Mesenchymal stem cell (in vitro differentiated cells and primary cell): Measurements from ENCODE around the gene MPPE1.
A peak's percentile ranks its signal among the peaks of the same experiment; 100 is the strongest.
"Not testable (repeated sequence)": the region's sequence is repeated elsewhere in the genome, so short reads cannot be mapped to it uniquely, and the experiment has no call there.

Experiments
- DNase-seq: peaks from one replicate; pipeline ENCODE4 v3.0.0-alpha.2; 2013
- H2AFZ ChIP-seq: one replicate; pipeline ENCODE4 v1.6.1; 2013; ENCODE audit warnings: low read depth, mild to moderate bottlenecking, control low read depth, inconsistent platforms, low read length, moderate library complexity
- H2AK5ac ChIP-seq: 2 replicates; pipeline ENCODE4 v1.6.1; 2013; ENCODE audit warnings: low read length, moderate library complexity, mild to moderate bottlenecking, inconsistent platforms; ENCODE audit not compliant: severe bottlenecking
- H2BK120ac ChIP-seq: one replicate; pipeline ENCODE4 v1.6.1; 2013; ENCODE audit warnings: low read depth, mild to moderate bottlenecking, inconsistent platforms, low read length, moderate library complexity
- H2BK12ac ChIP-seq, 2 experiments: one replicate each; pipeline ENCODE4 v1.6.1; 2013; ENCODE audit warnings: inconsistent platforms in 2 of 2, low read length in 2 of 2, mild to moderate bottlenecking in 2 of 2, moderate library complexity in 2 of 2, control low read depth in 1 of 2
- H2BK15ac ChIP-seq: one replicate; pipeline ENCODE4 v1.6.1; 2013; ENCODE audit warnings: mild to moderate bottlenecking, low read depth, inconsistent platforms; ENCODE audit not compliant: poor library complexity, severe bottlenecking
- H2BK5ac ChIP-seq: 2 replicates; pipeline ENCODE4 v1.6.1; 2013; ENCODE audit warnings: low read depth, mild to moderate bottlenecking, low read length, control low read depth, inconsistent platforms; ENCODE audit not compliant: poor library complexity, severe bottlenecking
- H3K14ac ChIP-seq, 2 experiments: one replicate each; pipeline ENCODE4 v1.6.1; 2013; ENCODE audit warnings: inconsistent platforms in 2 of 2, low read length in 2 of 2, control low read depth in 1 of 2, mild to moderate bottlenecking in 1 of 2, moderate library complexity in 1 of 2
- H3K18ac ChIP-seq, 2 experiments: one replicate each; pipeline ENCODE4 v1.6.1; 2013; ENCODE audit warnings: inconsistent platforms in 2 of 2, low read length in 2 of 2, control low read depth in 1 of 2, low read depth in 1 of 2, mild to moderate bottlenecking in 1 of 2
- H3K23ac ChIP-seq, 2 experiments: one replicate each; pipeline ENCODE4 v1.6.1; 2013; ENCODE audit warnings: inconsistent platforms in 2 of 2, low read length in 2 of 2, mild to moderate bottlenecking in 2 of 2, moderate library complexity in 2 of 2, control low read depth in 1 of 2
- H3K27ac ChIP-seq: 2 replicates; pipeline ENCODE4 v1.5.1; 2013; ENCODE audit warnings: mild to moderate bottlenecking, moderate library complexity, low read length, control low read depth, inconsistent platforms; ENCODE audit not compliant: poor library complexity, severe bottlenecking
- H3K27me3 ChIP-seq, 2 experiments: 2 replicates each; pipeline versions ENCODE4 v1.6.1 to v1.7.0; 2013; ENCODE audit warnings: low read length in 2 of 2, mild to moderate bottlenecking in 2 of 2, moderate library complexity in 2 of 2, control low read depth in 1 of 2, inconsistent platforms in 1 of 2; ENCODE audit not compliant: control insufficient read depth in 1 of 2, insufficient read depth in 1 of 2
- H3K36me3 ChIP-seq, 2 experiments: 2 replicates each; pipeline versions ENCODE4 v1.6.1 to v1.7.0; 2013; ENCODE audit warnings: low read length in 2 of 2, control low read depth in 1 of 2, inconsistent platforms in 1 of 2, low read depth in 1 of 2, mild to moderate bottlenecking in 1 of 2; ENCODE audit not compliant: insufficient read depth in 2 of 2, control insufficient read depth in 1 of 2
- H3K4ac ChIP-seq, 2 experiments: one replicate each; pipeline ENCODE4 v1.6.1; 2013; ENCODE audit warnings: inconsistent platforms in 2 of 2, low read length in 2 of 2, mild to moderate bottlenecking in 2 of 2, moderate library complexity in 2 of 2, control low read depth in 1 of 2, low read depth in 1 of 2
- H3K4me1 ChIP-seq: 2 replicates; pipeline ENCODE4 v1.6.1; 2013; ENCODE audit warnings: low read depth, low read length, control low read depth; ENCODE audit not compliant: control insufficient read depth, insufficient read depth
- H3K4me2 ChIP-seq: 2 replicates; pipeline ENCODE4 v1.6.1; 2013; ENCODE audit warnings: low read length, mild to moderate bottlenecking, inconsistent platforms; ENCODE audit not compliant: poor library complexity, severe bottlenecking
- H3K4me3 ChIP-seq, 2 experiments: 2 replicates each; pipeline versions ENCODE4 v1.5.1 to v1.7.0; 2013; ENCODE audit warnings: low read length in 2 of 2, mild to moderate bottlenecking in 2 of 2, control low read depth in 1 of 2, low read depth in 1 of 2; ENCODE audit not compliant: insufficient read depth in 1 of 2
- H3K79me1 ChIP-seq: replicated peaks from 2 replicates; pipeline ENCODE4 v1.6.1; 2013; ENCODE audit warnings: mild to moderate bottlenecking, control low read depth, low read length, inconsistent platforms; ENCODE audit not compliant: poor library complexity, severe bottlenecking
- H3K9ac ChIP-seq: 2 replicates; pipeline ENCODE4 v1.7.0; 2013; ENCODE audit warnings: mild to moderate bottlenecking, low read length, moderate library complexity
- H3K9me3 ChIP-seq: 2 replicates; pipeline ENCODE4 v1.7.0; 2013; ENCODE audit warnings: mild to moderate bottlenecking, low read length; ENCODE audit not compliant: control insufficient read depth
- H4K8ac ChIP-seq: one replicate; pipeline ENCODE4 v1.6.1; 2013; ENCODE audit warnings: inconsistent platforms, mild to moderate bottlenecking, low read length, moderate library complexity
- H4K91ac ChIP-seq: one replicate; pipeline ENCODE4 v1.6.1; 2013; ENCODE audit warnings: mild to moderate bottlenecking, low read length, inconsistent platforms
- WGBS: methylation state at CpG from one replicate; pipeline ENCODE4 v1.1.7; 2013; ENCODE audit warnings: mixed read lengths; 5-methylcytosine and 5-hydroxymethylcytosine counted together

The MPPE1 gene

GRCh38 chr18:11925800-11926481, 17.8 kb upstream of the MPPE1 start:
- H2BK120ac ChIP-seq, result no peak overlapping the region
- H3K9ac ChIP-seq, result no peak overlapping the region
- no peak overlapping the region for H3K27ac ChIP-seq
- no peaks in the 10 kb centered on the region for H3K9me3 ChIP-seq
- no peak overlapping the region for H4K8ac ChIP-seq
- H3K4me1 ChIP-seq, result peaks cover 3% of the 10 kb centered on the region
- no peak overlapping the region for H3K23ac ChIP-seq
- no peak overlapping the region for H2AK5ac ChIP-seq
- H4K91ac ChIP-seq, result no peak overlapping the region
- no peak overlapping the region for H3K4me2 ChIP-seq
- peak overlapping the region in 1 of 2 experiments; percentile 46 for H3K18ac ChIP-seq
- H3K4ac ChIP-seq, result no peak overlapping the region
- H2BK12ac ChIP-seq, result no peak overlapping the region
- peak; percentile 45 for DNase-seq
- 31% methylated on average over 10 of the region's 12 CpGs for WGBS
- no peak overlapping the region for H3K4me3 ChIP-seq
- no peak overlapping the region for H2AFZ ChIP-seq
- no peaks in the 10 kb centered on the region for H3K27me3 ChIP-seq
- H3K36me3 ChIP-seq, result no peaks in the 10 kb centered on the region
- H2BK5ac ChIP-seq, result no peak overlapping the region
- H3K14ac ChIP-seq, result no peak overlapping the region
- H2BK15ac ChIP-seq, result no peak overlapping the region
- no peaks in the 10 kb centered on the region for H3K79me1 ChIP-seq

GRCh38 chr18:11923450-11923849, 15.3 kb upstream of the MPPE1 start:
- no peak overlapping the region for H3K4ac ChIP-seq
- no peaks in the 10 kb centered on the region for H3K9me3 ChIP-seq
- no peak overlapping the region for H4K8ac ChIP-seq
- no peak overlapping the region for H2BK15ac ChIP-seq
- WGBS, result 100% methylated on average over 1 of the region's 3 CpGs
- H2BK120ac ChIP-seq, result no peak overlapping the region
- no peak overlapping the region for H4K91ac ChIP-seq
- H2BK12ac ChIP-seq, result no peak overlapping the region
- H3K4me1 ChIP-seq, result peaks cover 3% of the 10 kb centered on the region
- H3K23ac ChIP-seq, result no peak overlapping the region
- no peak overlapping the region for H3K4me3 ChIP-seq
- H2AFZ ChIP-seq, result no peak overlapping the region
- no peak overlapping the region for H2AK5ac ChIP-seq
- no peak overlapping the region for H3K18ac ChIP-seq
- no peak for DNase-seq
- H3K4me2 ChIP-seq, result no peak overlapping the region
- H3K14ac ChIP-seq, result no peak overlapping the region
- no peaks in the 10 kb centered on the region for H3K27me3 ChIP-seq
- H3K27ac ChIP-seq, result no peak overlapping the region
- H3K79me1 ChIP-seq, result no peaks in the 10 kb centered on the region
- no peak overlapping the region for H2BK5ac ChIP-seq
- H3K36me3 ChIP-seq, result no peaks in the 10 kb centered on the region
- no peak overlapping the region for H3K9ac ChIP-seq

- H3K4me2 ChIP-seq, H3K4me1 ChIP-seq, H3K36me3 ChIP-seq, H4K8ac ChIP-seq, DNase-seq, H3K79me1 ChIP-seq, H3K4ac ChIP-seq, H2BK5ac ChIP-seq, H2BK12ac ChIP-seq, H4K91ac ChIP-seq, H3K9me3 ChIP-seq, H2AFZ ChIP-seq, H2BK15ac ChIP-seq, H3K27ac ChIP-seq, H3K4me3 ChIP-seq, H3K9ac ChIP-seq, H2BK120ac ChIP-seq, H2AK5ac ChIP-seq, H3K18ac ChIP-seq, H3K14ac ChIP-seq, H3K27me3 ChIP-seq, H3K23ac ChIP-seq: not testable (repeated sequence)
- WGBS, result 97% methylated on average over 3 of the region's 5 CpGs
Observed at GRCh38 chr18:11919522-11919921, 11.4 kb upstream of the MPPE1 start.

GRCh38 chr18:11916880-11917279, 8.8 kb upstream of the MPPE1 start:
- DNase-seq, H2AFZ ChIP-seq, H3K9ac ChIP-seq, H3K27me3 ChIP-seq, H3K9me3 ChIP-seq, H3K36me3 ChIP-seq, H3K4ac ChIP-seq, H3K4me2 ChIP-seq, H3K79me1 ChIP-seq, H3K4me3 ChIP-seq, H3K27ac ChIP-seq, H2BK15ac ChIP-seq, H2BK5ac ChIP-seq, H4K8ac ChIP-seq, H2AK5ac ChIP-seq, H3K23ac ChIP-seq, H3K14ac ChIP-seq, H4K91ac ChIP-seq, H2BK12ac ChIP-seq, H3K18ac ChIP-seq, H3K4me1 ChIP-seq, H2BK120ac ChIP-seq: not testable (repeated sequence)
- WGBS, result 85% methylated on average over 3 of the region's 4 CpGs
